Right lobe of liver (tissue), 6 donors: ENCODE results near the gene GON7. TPM values are rescaled to one million over a fixed set of nuclear protein-coding genes. Genes with fewer than 3 reads are reported as not detected.

Source experiments
- ATAC-seq, 4 donors: fragments of 200-7000 bp; cut with Tn5 transposase; one replicate each; pipeline ENCODE4 v1.9.1; 2020; ENCODE audit warnings: mild to moderate bottlenecking in 4 of 4, moderate library complexity in 4 of 4
- DNase-seq, 3 donors: peaks; one replicate each; pipeline ENCODE4 v3.0.0-alpha.2; 2020
- H3K27ac ChIP-seq, 3 donors: fragments of 200-600 bp; one replicate each; pipeline ENCODE4 v1.8.0; 2022
- H3K27me3 ChIP-seq, 2 donors: fragments of 200-600 bp; one replicate each; pipeline ENCODE4 v1.8.0; 2022
- H3K36me3 ChIP-seq, 4 donors: fragments of 200-600 bp; sonication (generic) in 1 of 4; one replicate each; pipeline versions ENCODE4 v1.5.1 to v1.8.0; 2017 to 2022; ENCODE audit warnings: control low read depth in 1 of 4
- H3K4me1 ChIP-seq, 4 donors: fragments of 200-600 bp; sonication (generic) in 1 of 4; one replicate each; pipeline versions ENCODE4 v1.5.1 to v1.8.0; 2017 to 2022; ENCODE audit warnings: control low read depth in 1 of 4
- H3K4me3 ChIP-seq, 3 donors: fragments of 200-600 bp; one replicate each; pipeline ENCODE4 v1.8.0; 2022
- H3K9me3 ChIP-seq, 4 donors: fragments of 200-600 bp; sonication (generic) in 1 of 4; one replicate each; pipeline versions ENCODE4 v1.5.1 to v1.8.0; 2017 to 2022; ENCODE audit warnings: control low read depth in 1 of 4
- POLR2A ChIP-seq: fragments of 450-650 bp; IDR thresholded peaks from one replicate; pipeline ENCODE4 v1.6.1; 2017; ENCODE audit warnings: antibody characterized with exemption, mild to moderate bottlenecking
- WGBS: methylation state at CpG from one replicate; pipeline ENCODE4 v1.1.6; 2018; ENCODE audit warnings: low coverage, low lambda C conversion rate; ENCODE audit not compliant: insufficient coverage; ENCODE audit errors: missing lambda C conversion rate; 5-methylcytosine and 5-hydroxymethylcytosine counted together
- intact Hi-C, 2 donors: fragments of 100-400 bp; cut with DNase I; formaldehyde crosslinking; loops; one replicate each; pipeline versions ENCODE4 v1.11.2 to v1.14.1; 2022
- total RNA-seq, 6 experiments: library from RNA; depleted of rRNA in 2 of 6; stranded (reverse); fragments of >200 nt in 2 of 6; fragmentation: NEBNext Ultra II Directional in 3 of 6; extraction: Animal tissue kit (Norgen Biotek cat#: 25700) in 3 of 6; gene quantifications; one replicate each; pipeline versions ENCODE4 v1.1.0 to v1.2.4, GENCODE V29; 2016 to 2023
- TF ChIP-seq, protein P1 (sequence below), 4 donors: fragments of 200-600 bp in 3 of 4; fragments of 450-650 bp in 1 of 4; IDR thresholded peaks; one replicate each; pipeline versions ENCODE4 v1.5.1 to v1.8.0; 2016 to 2022; ENCODE audit warnings: antibody characterized with exemption in 4 of 4, mild to moderate bottlenecking in 2 of 4
- donor health status: DM: no; HTN: yes; CAD: no.
- donor health status: DM: no; HTN: no; CAD: no.
- donor health status: DM: no; HTN: no; CAD: no.
- donor health status: DM: no; HTN: yes; CAD: no.
- donor health status: DM: no; HTN: yes; CAD: no.

Gene GON7
- total RNA-seq, 6 experiments from 2014 or later, result 4.1 to 9.0 (median 5.6) TPM

DNA sequence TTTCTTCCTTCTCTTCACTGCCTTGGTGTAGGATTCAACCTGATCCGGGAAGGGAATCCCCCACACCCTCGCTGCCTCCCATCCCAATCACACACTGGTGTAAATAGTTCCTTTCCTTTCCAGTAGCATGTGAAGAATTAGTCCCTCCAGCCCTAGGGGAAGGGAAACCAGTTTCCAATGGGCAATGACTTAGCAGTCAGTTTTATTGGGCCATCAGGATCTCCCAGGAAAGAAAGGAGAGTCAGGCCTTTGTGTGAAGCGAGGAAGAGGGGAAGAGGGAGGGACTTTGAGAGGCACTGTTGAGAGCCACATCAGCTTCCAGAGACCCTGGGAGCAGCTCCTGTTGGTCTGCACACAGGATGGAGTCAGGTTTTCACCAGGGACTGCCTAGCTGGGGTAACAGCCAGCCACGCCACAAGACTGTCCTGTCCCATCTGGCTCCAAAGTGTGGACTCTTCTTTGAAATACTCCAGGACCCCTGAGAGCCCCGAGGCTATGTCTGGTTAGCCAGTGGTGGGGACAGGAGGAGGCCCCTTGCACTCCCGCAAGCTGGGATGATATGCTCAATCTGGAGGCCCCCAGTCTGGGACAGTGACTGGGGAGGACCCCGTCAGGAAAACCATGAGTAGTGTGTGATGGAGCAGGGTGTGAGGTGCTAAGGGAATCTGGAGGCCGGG is 50.0 kb downstream of the GON7 start:
- Histone ChIP-seq H3K4me1 (no peaks in the 10 kb centered on the region), H3K9me3 (no peaks in the 10 kb centered on the region), H3K4me3 (no peak overlapping the region), H3K27ac (no peak overlapping the region), H3K36me3 (no peaks in the 10 kb centered on the region), H3K27me3 (no peaks in the 10 kb centered on the region)
- TF ChIP-seq, protein P1, sequence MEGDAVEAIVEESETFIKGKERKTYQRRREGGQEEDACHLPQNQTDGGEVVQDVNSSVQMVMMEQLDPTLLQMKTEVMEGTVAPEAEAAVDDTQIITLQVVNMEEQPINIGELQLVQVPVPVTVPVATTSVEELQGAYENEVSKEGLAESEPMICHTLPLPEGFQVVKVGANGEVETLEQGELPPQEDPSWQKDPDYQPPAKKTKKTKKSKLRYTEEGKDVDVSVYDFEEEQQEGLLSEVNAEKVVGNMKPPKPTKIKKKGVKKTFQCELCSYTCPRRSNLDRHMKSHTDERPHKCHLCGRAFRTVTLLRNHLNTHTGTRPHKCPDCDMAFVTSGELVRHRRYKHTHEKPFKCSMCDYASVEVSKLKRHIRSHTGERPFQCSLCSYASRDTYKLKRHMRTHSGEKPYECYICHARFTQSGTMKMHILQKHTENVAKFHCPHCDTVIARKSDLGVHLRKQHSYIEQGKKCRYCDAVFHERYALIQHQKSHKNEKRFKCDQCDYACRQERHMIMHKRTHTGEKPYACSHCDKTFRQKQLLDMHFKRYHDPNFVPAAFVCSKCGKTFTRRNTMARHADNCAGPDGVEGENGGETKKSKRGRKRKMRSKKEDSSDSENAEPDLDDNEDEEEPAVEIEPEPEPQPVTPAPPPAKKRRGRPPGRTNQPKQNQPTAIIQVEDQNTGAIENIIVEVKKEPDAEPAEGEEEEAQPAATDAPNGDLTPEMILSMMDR (IDR thresholded peaks at IDR 0.05), result no peak
- no peak for TF ChIP-seq POLR2A
- 72% methylated on average over 5 of the region's 8 CpGs for WGBS
- intact Hi-C loops, result no loop called here
- ATAC-seq (no peak), DNase-seq (peak in 1 of 3 donors; percentile 26)

DNA sequence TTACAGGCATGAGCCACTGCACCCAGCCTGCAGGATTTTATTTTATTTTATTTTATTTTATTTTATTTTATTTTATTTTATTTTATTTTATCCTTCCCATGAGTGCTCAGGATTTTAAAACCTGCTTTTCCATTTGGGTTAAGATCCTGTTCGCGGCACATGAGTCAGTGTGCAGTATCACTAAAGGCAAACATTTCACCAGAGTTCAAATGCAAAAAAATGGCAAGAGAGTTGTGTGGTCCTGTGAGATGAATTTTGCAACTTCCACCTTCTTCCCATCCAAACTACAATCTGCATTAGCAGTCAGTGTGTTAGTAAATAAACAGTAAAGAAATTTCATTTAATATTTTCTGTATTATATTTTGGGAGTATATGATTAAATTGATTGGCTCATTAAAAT is 51.2 kb downstream of the GON7 start:
- intact Hi-C loops, result no loop called here
- ATAC-seq (peak in 1 of 4 donors; percentile 19), DNase-seq (no peak)
- Histone ChIP-seq H3K36me3 (no peaks in the 10 kb centered on the region), H3K27me3 (no peaks in the 10 kb centered on the region), H3K4me1 (peaks cover 0 to 7% (median under 1%) of the 10 kb centered on the region in 4 donors), H3K27ac (no peak overlapping the region), H3K4me3 (no peak overlapping the region), H3K9me3 (no peaks in the 10 kb centered on the region)
- WGBS, result 21% methylated on average over 2 of the region's 2 CpGs
- TF ChIP-seq, protein P1 (IDR thresholded peaks at IDR 0.05), result no peak
- TF ChIP-seq POLR2A, result no peak

DNA sequence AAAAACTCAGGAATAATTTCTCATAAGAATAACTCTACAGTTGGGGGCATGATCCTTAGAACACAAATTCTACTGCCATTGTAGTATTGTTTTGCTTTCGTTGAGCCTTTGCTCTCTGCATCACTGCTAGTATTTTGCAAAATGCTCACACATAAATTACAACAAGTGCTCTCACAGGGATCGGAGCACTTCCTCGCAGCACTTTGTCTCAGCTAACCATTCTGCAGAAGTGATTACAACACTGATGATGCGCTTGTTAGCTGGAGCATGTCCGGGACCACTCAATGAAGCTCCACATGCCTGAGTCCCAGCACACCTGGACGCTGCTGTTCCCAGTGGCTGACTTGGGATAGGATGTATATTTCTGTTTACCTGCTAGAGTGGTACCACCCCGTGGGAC is 53.7 kb downstream of the GON7 start:
- no peak overlapping the region for H3K4me3 ChIP-seq
- H3K36me3 ChIP-seq, result no peaks in the 10 kb centered on the region
- DNase-seq (peak in 1 of 3 donors; percentile 17), ATAC-seq (no peak)
- intact Hi-C loops, result no loop called here
- H3K27me3 ChIP-seq, result no peaks in the 10 kb centered on the region
- H3K9me3 ChIP-seq, result no peaks in the 10 kb centered on the region
- H3K27ac ChIP-seq, result no peak overlapping the region
- no peak for TF ChIP-seq POLR2A
- WGBS, result 92% methylated on average over 5 of the region's 7 CpGs
- H3K4me1 ChIP-seq, result peaks cover 0 to 13% (median 6%) of the 10 kb centered on the region in 4 donors

Other genes with a start within 250 kb of the GON7 start
- 10 to 100 TPM; 28.4 to 61.0 (median 40.0) TPM for gene ITPK1, start 91.1 kb downstream of the GON7 start, total RNA-seq
- 10 to 100 TPM in 4 of 6 experiments, 1 to 10 TPM in 2; 9.4 to 13.5 (median 11.3) TPM for gene MOAP1, start 22.2 kb downstream of the GON7 start, total RNA-seq
- gene LYSET, start 21.7 kb downstream of the GON7 start, total RNA-seq, result 10 to 100 TPM in 1 of 6 experiments, 1 to 10 TPM in 5; 4.0 to 11.0 (median 7.7) TPM
- 10 to 100 TPM in 2 of 6 experiments, 1 to 10 TPM in 4; 7.1 to 16.6 (median 8.4) TPM for gene UBR7, start 191 bp upstream of the GON7 start, total RNA-seq
- gene BTBD7, start 126.0 kb upstream of the GON7 start, total RNA-seq, result 10 to 100 TPM in 4 of 6 experiments, 1 to 10 TPM in 2; 8.1 to 14.3 (median 11.0) TPM
- gene COX8C, start 140.1 kb upstream of the GON7 start, total RNA-seq, result not detected
- under 1 TPM in 4 of 6 experiments, not detected in 2; 0.04 to 0.10 (median 0.07) TPM for gene UNC79, start 223.9 kb upstream of the GON7 start, total RNA-seq